Spleen (tissue), 11 donors: Measurements from ENCODE around the gene RMI1. TPM values are rescaled to one million over a fixed set of nuclear protein-coding genes. Genes with fewer than 3 reads are reported as not detected.

Source experiments
- DNase-seq: peaks from one replicate; pipeline ENCODE4 v3.0.0-alpha.2; 2020
- H3K27ac ChIP-seq, 8 donors: fragments of 200-600 bp; sonication (generic) in 7 of 8; 1 replicate in 4 of 8; 2 replicates in 4 of 8; pipeline versions ENCODE4 v1.5.0 to v1.8.0; 2016 to 2021; ENCODE audit warnings: inconsistent platforms in 4 of 8, mild to moderate bottlenecking in 4 of 8, moderate library complexity in 1 of 8
- H3K27me3 ChIP-seq, 7 donors: fragments of 200-600 bp; sonication (generic) in 6 of 7; replicated peaks in 1 of 7; 1 replicate in 4 of 7; 2 replicates in 3 of 7; pipeline versions ENCODE4 v1.5.0 to v1.8.0; 2016 to 2021; ENCODE audit warnings: inconsistent platforms in 3 of 7, mild to moderate bottlenecking in 1 of 7
- H3K36me3 ChIP-seq, 6 donors: fragments of 200-600 bp; sonication (generic) in 5 of 6; 1 replicate in 4 of 6; 2 replicates in 2 of 6; pipeline versions ENCODE4 v1.5.0 to v1.8.0; 2016 to 2021; ENCODE audit warnings: inconsistent platforms in 2 of 6
- H3K4me1 ChIP-seq, 6 donors: fragments of 200-600 bp; sonication (generic) in 5 of 6; 1 replicate in 3 of 6; 2 replicates in 3 of 6; pipeline versions ENCODE4 v1.5.0 to v1.8.0; 2016 to 2021; ENCODE audit warnings: inconsistent platforms in 3 of 6
- H3K4me3 ChIP-seq, 8 donors: fragments of 200-600 bp; sonication (generic) in 7 of 8; 1 replicate in 4 of 8; 2 replicates in 4 of 8; pipeline versions ENCODE4 v1.5.0 to v1.8.0; 2016 to 2021; ENCODE audit warnings: inconsistent platforms in 4 of 8, mild to moderate bottlenecking in 4 of 8, moderate library complexity in 2 of 8
- H3K9me3 ChIP-seq, 8 donors: fragments of 200-600 bp; sonication (generic) in 7 of 8; 1 replicate in 4 of 8; 2 replicates in 4 of 8; pipeline versions ENCODE4 v1.5.0 to v1.8.0; 2016 to 2021; ENCODE audit warnings: inconsistent platforms in 4 of 8
- POLR2A ChIP-seq, 3 donors: fragments of 450-650 bp; IDR thresholded peaks; one replicate each; pipeline ENCODE4 v1.5.1; 2017; ENCODE audit warnings: antibody characterized with exemption in 3 of 3, mild to moderate bottlenecking in 1 of 3
- POLR2AphosphoS5 ChIP-seq, 3 donors: sonication (generic); formaldehyde crosslinking; IDR thresholded peaks; one replicate each; pipeline ENCODE4 v1.5.1; 2017; ENCODE audit warnings: antibody characterized with exemption in 3 of 3
- WGBS, 5 donors: extraction: QIAGEN DNeasy Blood & Tissue Kit in 3 of 5; methylation state at CpG; one replicate each; pipeline versions ENCODE4 v1.1.5 to v1.1.7; 2013 to 2018; 5-methylcytosine and 5-hydroxymethylcytosine counted together
- intact Hi-C: fragments of 100-400 bp; cut with DNase I; formaldehyde crosslinking; loops from one replicate; pipeline ENCODE4 v1.15.0; 2023; ENCODE audit warnings: low total_unique reads
- polyA plus RNA-seq, 3 donors: library from polyadenylated mRNA; stranded (reverse); fragments of 200-250 nt; gene quantifications; one replicate each; pipeline ENCODE4 v1.2.1, GENCODE V29; 2013
- total RNA-seq, 7 donors: library from RNA; depleted of rRNA in 3 of 7; stranded (reverse); fragments of >200 nt in 3 of 7; fragmentation: NEBNext Ultra II Directional in 4 of 7; extraction: Animal tissue kit (Norgen Biotek cat#: 25700) in 4 of 7; gene quantifications; one replicate each; pipeline versions ENCODE4 v1.1.0 to v1.2.1, GENCODE V29; 2016 to 2021
- TF ChIP-seq, protein P1 (sequence below), 11 experiments: fragments of 200-600 bp in 7 of 11; fragments of 450-650 bp in 4 of 11; sonication (generic) in 4 of 11; IDR thresholded peaks in 8 of 11; conservative IDR thresholded peaks in 3 of 11; 1 replicate in 7 of 11; 2 replicates in 4 of 11; pipeline versions ENCODE4 v1.4.0 to v1.8.0; 2016 to 2021; ENCODE audit warnings: antibody characterized with exemption in 11 of 11, inconsistent platforms in 4 of 11, mild to moderate bottlenecking in 1 of 11
- donor health status: healthy with polysubstance abuse.
- donor health status: DM: no; HTN: no; CAD: no; lungs with moderate emphysema.
- donor health status: DM: no; HTN: no; CAD: no.
- donor health status: Bipolar disorder and iron deficiency.
- donor health status: healthy.
- donor health status: DM: no; HTN: no; CAD: no.
- donor health status: DM: yes; HTN: yes; CAD: no.

The RMI1 gene
- total and polyA plus RNA-seq, 10 donors = 4.2 to 19.5 (median 12.9) TPM

DNA sequence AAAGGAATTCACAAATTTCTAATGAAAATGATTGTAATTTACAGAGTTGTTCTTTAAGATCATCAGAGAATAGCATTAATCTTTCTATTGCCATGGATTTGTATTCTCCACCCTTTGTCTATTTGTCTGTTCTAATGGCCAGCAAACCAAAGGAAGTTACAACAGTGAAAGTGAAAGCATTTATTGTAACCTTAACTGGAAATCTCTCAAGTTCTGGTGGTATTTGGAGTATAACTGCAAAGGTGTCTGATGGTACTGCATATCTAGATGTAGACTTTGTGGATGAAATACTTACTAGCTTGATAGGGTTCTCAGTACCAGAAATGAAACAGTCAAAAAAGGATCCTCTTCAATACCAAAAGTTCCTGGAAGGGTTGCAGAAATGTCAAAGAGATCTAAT is 21.7 kb downstream of the RMI1 start:
- Histone ChIP-seq H3K4me1 (peaks cover 0 to 25% (median 15%) of the 10 kb centered on the region in 6 donors), H3K27ac (peak overlapping the region; percentile 36 to 73 (median 57)), H3K4me3 (peak overlapping the region in 1 of 8 donors; percentile 30), H3K27me3 (no peaks in the 10 kb centered on the region), H3K36me3 (peaks cover 0 to 23% (median 0%) of the 10 kb centered on the region in 6 donors), H3K9me3 (no peaks in the 10 kb centered on the region)
- DNase-seq = no peak
- intact Hi-C loops = no loop called here
- TF ChIP-seq, protein P1, sequence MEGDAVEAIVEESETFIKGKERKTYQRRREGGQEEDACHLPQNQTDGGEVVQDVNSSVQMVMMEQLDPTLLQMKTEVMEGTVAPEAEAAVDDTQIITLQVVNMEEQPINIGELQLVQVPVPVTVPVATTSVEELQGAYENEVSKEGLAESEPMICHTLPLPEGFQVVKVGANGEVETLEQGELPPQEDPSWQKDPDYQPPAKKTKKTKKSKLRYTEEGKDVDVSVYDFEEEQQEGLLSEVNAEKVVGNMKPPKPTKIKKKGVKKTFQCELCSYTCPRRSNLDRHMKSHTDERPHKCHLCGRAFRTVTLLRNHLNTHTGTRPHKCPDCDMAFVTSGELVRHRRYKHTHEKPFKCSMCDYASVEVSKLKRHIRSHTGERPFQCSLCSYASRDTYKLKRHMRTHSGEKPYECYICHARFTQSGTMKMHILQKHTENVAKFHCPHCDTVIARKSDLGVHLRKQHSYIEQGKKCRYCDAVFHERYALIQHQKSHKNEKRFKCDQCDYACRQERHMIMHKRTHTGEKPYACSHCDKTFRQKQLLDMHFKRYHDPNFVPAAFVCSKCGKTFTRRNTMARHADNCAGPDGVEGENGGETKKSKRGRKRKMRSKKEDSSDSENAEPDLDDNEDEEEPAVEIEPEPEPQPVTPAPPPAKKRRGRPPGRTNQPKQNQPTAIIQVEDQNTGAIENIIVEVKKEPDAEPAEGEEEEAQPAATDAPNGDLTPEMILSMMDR (IDR thresholded peaks at IDR 0.05 in 8 of 11, conservative IDR thresholded peaks at IDR 0.05 in 3 of 11) = peak in 1 of 11 experiments; percentile 12
- TF ChIP-seq POLR2A (IDR thresholded peaks at IDR 0.05) = no peak

DNA sequence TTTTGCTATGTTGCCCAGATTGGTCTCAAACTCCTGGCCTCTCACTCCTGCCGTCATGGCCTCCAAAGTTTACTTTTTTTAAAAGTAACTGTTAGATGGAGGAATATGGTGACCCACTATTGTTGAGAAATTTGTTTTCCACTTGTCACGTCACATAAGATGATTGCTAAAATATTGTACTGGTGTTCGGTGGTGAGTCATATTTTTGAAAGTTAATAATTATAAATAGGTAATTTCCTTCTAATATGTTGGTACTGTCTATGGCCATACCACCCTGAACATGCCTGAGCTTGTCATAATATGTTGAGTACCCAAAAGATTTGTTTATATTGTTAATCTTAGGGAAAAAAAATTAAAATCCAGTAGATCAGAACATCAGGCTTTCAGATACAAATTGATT is 22.6 kb downstream of the RMI1 start:
- Histone ChIP-seq H3K27ac (peak overlapping the region in 3 of 8 donors; percentile 55 to 73 (median 70)), H3K27me3 (no peaks in the 10 kb centered on the region), H3K4me3 (no peak overlapping the region), H3K4me1 (peaks cover 0 to 25% (median 15%) of the 10 kb centered on the region in 6 donors), H3K9me3 (no peaks in the 10 kb centered on the region), H3K36me3 (peaks cover 0 to 23% (median 0%) of the 10 kb centered on the region in 6 donors)
- 86 to 97% (median 87%) methylated on average over 3 of the region's 3 CpGs for WGBS, 5 donors
- TF ChIP-seq POLR2AphosphoS5 (IDR thresholded peaks at IDR 0.05) (no peak), POLR2A (IDR thresholded peaks at IDR 0.05) (no peak)
- TF ChIP-seq, protein P1 (IDR thresholded peaks at IDR 0.05 in 8 of 11, conservative IDR thresholded peaks at IDR 0.05 in 3 of 11) = no peak
- no peak for DNase-seq
- intact Hi-C loops = no loop called here

GRCh38 chr9:84007662-84008061 is 27.1 kb downstream of the RMI1 start:
- 92 to 97% (median 95%) methylated on average over 2 of the region's 2 CpGs for WGBS, 5 donors
- no peaks in the 10 kb centered on the region for H3K9me3 ChIP-seq
- intact Hi-C loops = no loop called here
- no peaks in the 10 kb centered on the region for H3K27me3 ChIP-seq
- no peaks in the 10 kb centered on the region for H3K36me3 ChIP-seq
- TF ChIP-seq POLR2AphosphoS5 (IDR thresholded peaks at IDR 0.05) (no peak), POLR2A (IDR thresholded peaks at IDR 0.05) (no peak)
- TF ChIP-seq, protein P1 (IDR thresholded peaks at IDR 0.05 in 8 of 11, conservative IDR thresholded peaks at IDR 0.05 in 3 of 11) = no peak
- no peak overlapping the region for H3K4me3 ChIP-seq
- peaks cover 0 to 6% (median 3%) of the 10 kb centered on the region in 6 donors for H3K4me1 ChIP-seq
- no peak overlapping the region for H3K27ac ChIP-seq
- DNase-seq = no peak

DNA sequence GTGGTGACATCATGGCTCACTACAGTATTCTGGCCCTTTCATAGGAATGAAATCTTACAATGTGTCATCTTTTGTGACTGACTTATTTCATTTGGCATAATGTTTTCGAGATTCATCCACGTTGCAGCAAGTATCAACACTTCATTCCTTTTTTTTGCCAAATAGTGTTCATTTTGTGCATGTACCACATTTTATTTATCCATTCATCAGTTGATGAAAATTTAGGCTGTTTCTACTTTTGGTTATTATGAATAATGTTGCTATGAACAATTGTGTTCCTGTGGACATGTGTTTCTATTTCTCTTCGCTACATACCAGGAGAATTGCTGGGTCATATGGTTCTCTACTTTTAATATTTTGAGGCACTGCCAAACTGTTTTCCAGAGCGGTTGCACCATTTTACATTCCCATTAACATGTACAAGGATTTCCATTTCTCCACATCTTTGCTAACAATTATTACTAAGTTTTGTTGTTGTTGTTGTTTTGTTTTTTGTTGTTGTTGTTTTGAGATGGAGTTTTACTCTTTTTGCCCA is 43.5 kb downstream of the RMI1 start:
- H3K27me3 ChIP-seq = no peaks in the 10 kb centered on the region
- WGBS, 5 donors = 67 to 99% (median 91%) methylated on average over 4 of the region's 4 CpGs
- TF ChIP-seq, protein P1 (IDR thresholded peaks at IDR 0.05 in 8 of 11, conservative IDR thresholded peaks at IDR 0.05 in 3 of 11) = no peak
- TF ChIP-seq POLR2A (IDR thresholded peaks at IDR 0.05) = no peak
- no peak for TF ChIP-seq POLR2AphosphoS5 (IDR thresholded peaks at IDR 0.05)
- intact Hi-C loops = no loop called here
- no peak for DNase-seq
- H3K36me3 ChIP-seq = no peaks in the 10 kb centered on the region
- H3K4me1 ChIP-seq = no peaks in the 10 kb centered on the region
- no peak overlapping the region for H3K27ac ChIP-seq
- H3K4me3 ChIP-seq = no peak overlapping the region
- no peaks in the 10 kb centered on the region for H3K9me3 ChIP-seq
